HL-60/S4 treated with retinoic acid at 250 ng/mL for 4 days and 3 days (cell line): ENCODE measurements around the gene SPANXA1.
"Not testable (repeated sequence)": the region's sequence is repeated elsewhere in the genome, so short reads cannot be mapped to it uniquely, and the experiment has no call there.

ENCODE experiments used
- in situ Hi-C: fragments of 300-500 bp; cut with MboI; formaldehyde crosslinking; loops from 2 replicates; pipeline ENCODE4 v1.7.0; 2022; ENCODE audit warnings: low sequenced_read_pairs

Gene SPANXA1

DNA sequence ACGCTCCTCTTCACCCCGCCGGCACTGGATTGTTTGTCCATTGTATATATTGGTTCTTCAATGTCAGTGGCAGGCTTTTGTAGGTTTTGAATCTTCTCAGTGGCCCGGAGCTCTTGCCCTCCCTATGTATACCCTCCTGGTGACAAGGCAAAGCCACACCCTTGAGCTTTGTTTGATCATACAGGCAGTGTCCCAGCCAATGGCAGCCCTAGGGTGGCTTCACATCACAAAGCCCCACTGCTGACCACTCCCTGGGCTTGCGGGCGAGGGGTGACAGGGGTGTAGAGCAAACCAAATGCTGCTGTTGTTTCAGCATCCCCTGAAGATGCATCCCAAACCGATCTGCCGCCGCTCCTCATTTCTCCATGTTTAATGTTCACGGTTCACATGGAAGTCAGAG is at the start of gene SPANXA1:
SPANXA1 (minus strand) TSS at position 101 of the 400 bp plus-strand sequence; CDS start at position 41, 60 bp downstream.
- in situ Hi-C loops = not testable (repeated sequence)

- in situ Hi-C loops = no loop called here
These were observed 47.6 kb upstream of the SPANXA1 start for GRCh38 chrX:141632124-141632523.

GRCh38 chrX:141619336-141619735 is 34.8 kb upstream of the SPANXA1 start:
- in situ Hi-C loops = no loop called here

DNA sequence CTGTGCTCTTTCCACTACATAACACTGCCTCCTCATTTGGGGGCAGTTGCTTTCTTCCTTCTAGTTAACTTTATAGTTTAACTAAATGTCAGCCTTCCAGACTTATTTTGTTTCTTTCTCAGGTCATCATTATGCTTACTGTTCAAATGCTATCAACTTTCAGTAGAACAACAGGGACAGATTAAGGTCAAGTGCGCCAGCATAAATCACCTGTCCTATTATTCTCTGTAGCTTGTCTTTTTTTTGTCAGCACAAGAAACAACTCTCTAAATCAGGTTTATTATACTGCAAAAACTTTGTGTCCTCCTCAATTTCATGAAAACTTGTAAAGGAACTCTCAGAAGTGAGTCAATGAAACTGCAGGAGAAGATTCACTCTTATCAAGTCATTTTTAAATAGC is 24.6 kb upstream of the SPANXA1 start:
- in situ Hi-C loops = no loop called here

GRCh38 chrX:141589408-141589807 is 4.9 kb upstream of the SPANXA1 start, which contains the start of gene SPANXA2:
TSS of gene SPANXA2 (plus strand) at chrX:141589708. CDS start at chrX:141589768, 60 bp downstream.
- in situ Hi-C loops = not testable (repeated sequence)

DNA sequence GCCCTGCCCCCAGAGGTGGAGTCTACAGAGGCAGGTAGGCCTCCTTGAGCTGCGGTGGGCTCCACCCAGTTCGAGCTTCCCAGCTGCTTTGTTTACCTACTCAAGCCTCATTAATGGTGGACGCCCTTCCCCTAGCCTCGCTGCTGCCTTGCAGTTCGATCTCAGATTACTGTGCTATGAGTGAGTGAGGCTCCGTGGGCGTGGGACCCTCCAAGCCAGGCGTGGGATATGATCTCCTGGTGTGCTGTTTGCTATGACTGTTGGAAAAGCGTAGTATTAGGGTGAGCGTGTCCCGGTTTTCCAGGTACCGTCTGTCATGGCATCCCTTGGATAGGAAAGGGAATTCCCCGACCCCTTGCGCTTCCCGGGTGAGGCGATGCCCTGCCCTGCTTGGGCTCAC is 42.0 kb downstream of the SPANXA1 start:
- in situ Hi-C loops = not testable (repeated sequence)
